Smooth muscle cell of the brain vasculature (primary cell): ENCODE data around the gene SALL2.

Experiments
- DNase-seq: peaks from one replicate; pipeline ENCODE4 v3.0.0-alpha.2; 2012; ENCODE audit warnings: low read depth, low spot score

Gene SALL2

GRCh38 chr14:21528381-21529348 is 2.5 kb upstream of the SALL2 start:
- DNase-seq: no peak

GRCh38 chr14:21527318-21527679 is 1.2 kb upstream of the SALL2 start:
- no peak for DNase-seq

- DNase-seq: no peak
Measured at GRCh38 chr14:21526672-21527317, 649 bp upstream of the SALL2 start.

- no peak for DNase-seq
Measured at GRCh38 chr14:21525571-21525961, 580 bp downstream of the SALL2 start.

GRCh38 chr14:21524575-21525490 is 1.3 kb downstream of the SALL2 start:
- DNase-seq: no peak

- no peak for DNase-seq
Measured at GRCh38 chr14:21523203-21523602, 2.9 kb downstream of the SALL2 start.

DNA sequence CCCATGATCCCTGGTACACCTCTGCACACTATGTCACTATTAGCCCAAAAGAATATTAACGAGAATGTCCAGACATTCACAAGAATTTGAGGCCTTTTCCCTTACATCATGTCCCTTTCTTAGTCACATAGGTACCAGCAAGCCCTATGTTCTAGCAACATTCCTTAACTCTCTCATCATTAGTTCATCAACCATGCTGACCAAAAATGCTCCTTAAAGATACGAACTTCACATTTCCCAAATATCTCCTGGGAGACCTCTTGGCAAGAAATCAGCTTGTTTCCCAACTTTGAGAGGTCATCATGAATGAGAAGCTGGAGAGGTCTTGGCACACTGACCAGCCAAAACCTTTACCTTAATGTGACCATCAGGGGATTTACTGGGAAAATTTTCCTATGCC is 4.6 kb downstream of the SALL2 start:
- no peak for DNase-seq

DNA sequence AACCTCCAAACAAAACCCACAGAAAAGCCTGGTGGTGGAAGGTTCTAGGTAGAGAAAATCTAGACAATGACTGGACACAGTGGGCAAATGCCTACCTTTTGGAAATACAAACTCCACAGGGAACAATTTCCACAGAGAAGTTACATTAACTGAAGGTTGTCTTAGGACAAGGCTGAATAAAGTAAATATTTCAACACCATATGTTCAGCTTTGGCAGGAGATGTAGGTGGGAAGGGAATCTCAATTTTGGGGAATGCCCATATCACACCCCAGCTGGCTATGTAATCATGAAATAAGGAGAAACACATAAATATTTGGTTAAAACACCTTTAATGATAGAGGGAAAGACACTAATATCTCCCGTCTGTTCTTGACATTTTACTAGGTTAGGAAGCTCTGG is 5.4 kb downstream of the SALL2 start:
- DNase-seq: no peak

DNA sequence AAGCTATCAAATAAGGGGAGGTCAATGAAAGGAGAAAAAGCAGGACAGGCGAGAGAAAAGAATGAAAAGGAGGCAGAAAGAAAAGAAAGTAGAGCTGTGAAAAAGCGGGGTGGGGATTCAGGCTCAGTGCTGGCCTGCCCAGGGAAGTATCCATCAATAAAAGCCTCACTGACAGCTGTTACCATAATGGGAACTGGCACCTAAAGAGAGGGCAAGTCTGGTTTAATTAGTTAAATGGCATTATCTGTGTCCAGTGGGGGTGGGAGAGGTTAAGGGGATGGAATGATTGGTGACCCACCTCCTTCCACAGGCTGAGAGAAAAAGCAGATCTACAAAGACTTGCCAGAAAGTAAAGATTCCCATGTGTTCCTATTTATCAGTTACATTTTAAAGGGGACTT is 7.4 kb downstream of the SALL2 start:
- no peak for DNase-seq

DNA sequence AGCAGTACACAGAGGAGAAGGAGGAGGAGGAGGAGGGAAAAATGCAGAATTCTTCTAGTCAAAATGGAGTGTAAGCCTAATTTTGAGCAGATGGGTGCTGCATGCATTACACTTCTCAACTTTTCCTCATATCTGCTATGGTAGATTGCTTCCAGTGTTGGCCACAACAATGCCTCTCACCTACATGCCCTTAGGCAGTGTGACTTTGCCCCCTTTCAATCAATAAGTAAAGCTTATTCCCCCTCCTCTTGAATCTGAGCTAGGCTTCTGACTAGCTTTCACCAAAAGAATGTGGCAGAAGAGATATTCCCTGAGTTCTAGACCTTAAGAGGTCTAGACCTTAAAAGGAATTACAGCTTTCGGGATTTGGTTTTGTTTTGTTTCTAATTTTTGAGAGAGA is 11.8 kb downstream of the SALL2 start:
- DNase-seq: no peak

DNA sequence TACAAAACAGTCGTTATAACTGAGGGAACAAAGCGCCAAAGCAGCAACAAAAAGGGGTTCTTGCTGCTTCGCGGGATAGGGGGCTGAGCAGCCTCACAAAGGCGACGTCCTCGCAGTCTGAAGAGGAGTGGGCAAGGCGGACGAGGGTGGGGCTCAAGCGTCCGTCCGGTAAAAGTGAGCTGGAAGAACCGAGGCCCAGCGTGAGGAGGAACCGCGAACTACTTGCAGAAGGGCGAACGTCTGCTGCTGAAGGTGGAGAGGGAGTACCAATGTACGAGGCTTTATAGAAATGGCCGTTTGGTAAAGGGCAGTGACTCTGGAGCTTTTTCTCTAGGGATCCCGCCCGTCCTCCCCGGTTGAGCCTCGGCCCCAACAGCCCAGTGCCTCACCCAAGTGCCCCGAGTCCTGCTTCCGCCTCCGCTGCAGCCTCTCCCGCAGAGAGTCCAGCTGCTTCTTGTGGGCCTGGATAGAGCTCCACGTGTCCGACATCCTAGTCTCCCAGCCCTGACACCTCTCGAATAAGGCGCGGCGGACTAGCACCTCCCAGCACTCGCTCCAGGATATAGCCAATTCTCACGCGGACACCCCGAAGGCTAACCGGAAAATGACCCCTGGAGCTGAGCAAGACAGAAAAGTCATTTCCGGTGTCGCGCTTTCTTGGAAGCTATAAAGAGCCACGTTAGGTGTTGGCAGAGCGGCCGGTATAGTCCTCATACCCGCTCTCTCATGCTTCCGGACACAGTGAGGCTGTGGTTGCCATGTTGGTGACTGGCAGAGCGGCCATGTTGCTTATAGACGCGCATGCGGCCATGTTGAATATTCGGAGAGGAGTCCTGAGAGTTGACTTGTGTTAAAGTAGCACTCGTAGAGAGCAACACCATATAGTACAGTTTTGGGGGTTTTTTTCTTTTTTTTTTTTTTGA is 15.2 kb downstream of the SALL2 start, which contains the start of gene METTL3:
Gene METTL3 (minus strand): TSS at position 606 of the 923 bp plus-strand sequence. CDS start 117 bp downstream, at position 489.
- DNase-seq: peak; percentile 97

GRCh38 chr14:21509432-21510143 is 16.6 kb downstream of the SALL2 start:
- DNase-seq: no peak

GRCh38 chr14:21506557-21506956 is 19.6 kb downstream of the SALL2 start:
- DNase-seq: no peak

DNA sequence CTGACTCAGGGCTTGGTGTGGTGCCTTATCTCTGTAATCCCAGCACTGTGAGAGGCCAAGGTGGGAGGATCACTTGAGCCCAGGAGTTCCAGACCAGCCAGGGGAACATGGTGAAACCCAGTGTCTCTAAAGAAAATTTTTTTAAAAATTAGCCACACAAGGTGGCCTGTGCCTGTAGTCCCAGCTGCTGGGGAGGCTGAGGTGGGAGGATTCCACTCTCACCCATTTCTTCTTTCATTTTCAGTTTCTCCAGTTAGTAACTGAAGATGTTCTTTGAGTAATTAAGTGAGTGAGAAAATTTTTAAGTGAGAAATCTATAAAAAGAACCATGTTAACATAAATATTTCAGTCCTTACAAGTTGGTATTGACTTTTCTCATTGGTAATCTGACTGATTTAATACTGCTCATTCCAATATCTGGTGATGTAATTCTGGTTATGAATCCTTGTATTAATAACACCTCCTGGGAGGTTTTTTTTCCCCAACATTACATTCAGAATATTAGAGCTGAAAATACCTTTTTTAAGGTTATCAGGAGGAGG is 21.1 kb downstream of the SALL2 start:
- no peak for DNase-seq

- no peak for DNase-seq
Measured at GRCh38 chr14:21503376-21503775, 22.8 kb downstream of the SALL2 start.

DNA sequence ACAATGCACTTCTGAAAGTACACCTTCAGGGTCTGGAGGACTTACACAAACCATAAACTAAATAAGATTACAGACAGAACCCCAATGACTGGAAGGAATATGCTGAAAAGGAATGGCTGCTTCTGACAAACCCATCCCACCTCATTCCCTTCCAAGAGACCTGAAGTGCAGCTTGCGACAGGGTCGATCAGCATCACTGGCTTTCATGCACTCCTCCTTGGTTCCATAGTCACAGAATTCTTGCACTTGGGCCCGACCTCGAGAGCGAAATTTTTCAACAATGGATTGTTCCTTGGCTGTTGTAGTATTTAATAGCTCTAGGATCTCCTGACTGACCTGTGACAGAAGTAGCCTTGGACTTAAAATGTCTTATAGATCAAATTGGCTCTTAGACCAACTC is 24.6 kb downstream of the SALL2 start:
- no peak for DNase-seq

GRCh38 chr14:21498540-21499526 is 27.3 kb downstream of the SALL2 start:
- peak; percentile 10 for DNase-seq

DNA sequence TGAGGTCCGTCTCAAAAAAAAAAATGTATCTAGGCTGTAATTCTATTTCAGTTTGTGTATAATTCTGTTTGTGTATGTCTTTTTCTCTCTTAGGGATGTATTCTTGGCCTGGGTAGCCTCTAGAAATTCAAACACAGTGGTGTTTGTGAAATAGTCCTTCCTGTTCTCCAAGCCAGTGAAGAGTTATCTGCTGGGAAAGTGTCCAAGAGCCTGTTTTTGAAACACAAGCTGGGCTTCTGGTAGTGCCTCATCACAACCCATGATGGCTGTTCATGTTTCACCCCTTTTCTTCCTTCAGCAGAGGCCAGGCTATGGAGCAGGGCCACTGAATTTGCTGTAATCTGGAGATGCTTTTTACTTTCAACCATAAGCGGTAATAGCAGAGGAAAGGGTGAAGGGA is 29.7 kb downstream of the SALL2 start:
- DNase-seq: no peak
